SK-N-MC (cell line): ENCODE measurements around the gene POLK.

Experiments used
- EZH2 ChIP-seq: fragments of 200-600 bp; sonication (generic); IDR thresholded peaks from one replicate; pipeline ENCODE4 v1.6.1; 2017; ENCODE audit warnings: antibody characterized with exemption
- POLR2AphosphoS5 ChIP-seq: IDR thresholded peaks from 2 replicates; pipeline ENCODE4 v1.6.1; 2012; ENCODE audit warnings: mild to moderate bottlenecking, low read depth, low read length, borderline replicate concordance

DNA sequence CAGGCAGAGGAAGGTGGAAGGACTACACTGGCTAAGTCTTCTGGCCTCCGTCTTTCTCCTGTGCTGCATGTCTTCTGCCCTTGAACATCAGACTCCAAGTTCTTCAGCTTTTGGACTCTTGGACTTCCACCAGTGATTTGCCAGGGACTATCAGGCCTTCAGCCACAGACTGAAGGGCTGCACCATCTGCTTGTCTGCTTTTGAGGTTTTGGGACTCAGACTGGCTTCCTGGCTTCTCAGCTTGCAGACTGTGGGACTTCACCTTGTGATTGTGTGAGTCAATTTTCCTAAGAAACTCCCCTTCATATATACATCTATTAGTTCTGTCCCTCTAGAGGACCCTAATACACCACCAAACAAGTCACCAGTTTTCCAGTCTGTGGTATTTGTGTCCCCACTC lies 89.9 kb downstream of the POLK start:
- TF ChIP-seq EZH2 = no peak
- no peak for TF ChIP-seq POLR2AphosphoS5
